Skeletal muscle satellite cell (primary cell): ENCODE data around the gene FRY.

Experiments used
- H3K27me3 ChIP-seq: 2 replicates; pipeline ENCODE4 v1.7.0; 2013; ENCODE audit warnings: low read length; ENCODE audit not compliant: control insufficient read depth, insufficient read depth
- H3K36me3 ChIP-seq: 2 replicates; pipeline ENCODE4 v1.7.0; 2013; ENCODE audit warnings: mild to moderate bottlenecking, control low read depth, low read length; ENCODE audit not compliant: insufficient read depth
- H3K4me1 ChIP-seq: 2 replicates; pipeline ENCODE4 v1.7.0; 2013; ENCODE audit warnings: low read length; ENCODE audit not compliant: control insufficient read depth, insufficient read depth
- H3K4me2 ChIP-seq: 2 replicates; pipeline ENCODE4 v1.7.0; 2013; ENCODE audit warnings: mild to moderate bottlenecking, low read length
- H3K4me3 ChIP-seq: 2 replicates; pipeline ENCODE4 v1.7.0; 2013; ENCODE audit warnings: low read length
- H3K9ac ChIP-seq: 2 replicates; pipeline ENCODE4 v1.7.0; 2013; ENCODE audit warnings: mild to moderate bottlenecking, low read depth, low read length, moderate library complexity
- H3K9me3 ChIP-seq: replicated peaks from 2 replicates; pipeline ENCODE4 v1.7.0; 2013; ENCODE audit warnings: mild to moderate bottlenecking, control low read depth, low read length

The FRY gene

GRCh38 chr13:32136061-32136460, 104.5 kb downstream of the FRY start:
- no peaks in the 10 kb centered on the region for H3K36me3 ChIP-seq

DNA sequence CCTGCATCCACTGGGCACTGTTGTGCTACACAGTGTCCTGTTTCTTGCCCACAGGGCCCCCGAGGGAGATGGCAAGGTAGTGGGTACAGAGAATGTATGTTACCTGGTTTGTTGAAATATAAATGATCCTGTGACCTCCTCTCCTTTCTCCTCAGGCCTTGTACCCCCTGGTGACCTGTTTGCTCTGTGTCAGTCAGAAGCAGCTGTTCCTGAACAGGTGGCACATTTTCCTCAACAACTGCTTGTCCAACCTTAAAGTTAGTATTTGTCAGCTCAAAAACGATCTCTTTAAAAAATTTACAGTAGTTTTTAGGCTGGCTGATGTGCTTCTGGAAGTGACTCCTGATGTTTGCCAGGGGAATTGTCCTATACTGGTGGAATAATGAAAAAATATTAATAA, 105.1 kb downstream of the FRY start:
- Histone ChIP-seq H3K4me2 (no peak overlapping the region), H3K27me3 (no peaks in the 10 kb centered on the region), H3K9ac (no peak overlapping the region), H3K36me3 (no peaks in the 10 kb centered on the region), H3K4me3 (no peak overlapping the region), H3K4me1 (peaks cover 19% of the 10 kb centered on the region), H3K9me3 (no peaks in the 10 kb centered on the region)

More at GRCh38 chr13:32136061-32136460, 104.5 kb downstream of the FRY start:
- Histone ChIP-seq H3K4me2 (no peak overlapping the region), H3K4me1 (peaks cover 19% of the 10 kb centered on the region), H3K4me3 (no peak overlapping the region), H3K27me3 (no peaks in the 10 kb centered on the region), H3K9ac (no peak overlapping the region), H3K9me3 (no peaks in the 10 kb centered on the region)

GRCh38 chr13:32139251-32139650, 107.7 kb downstream of the FRY start:
- Histone ChIP-seq H3K4me3 (no peak overlapping the region), H3K36me3 (no peaks in the 10 kb centered on the region), H3K9ac (no peak overlapping the region), H3K27me3 (no peaks in the 10 kb centered on the region), H3K9me3 (no peaks in the 10 kb centered on the region), H3K4me2 (no peak overlapping the region), H3K4me1 (peaks cover 22% of the 10 kb centered on the region)

DNA sequence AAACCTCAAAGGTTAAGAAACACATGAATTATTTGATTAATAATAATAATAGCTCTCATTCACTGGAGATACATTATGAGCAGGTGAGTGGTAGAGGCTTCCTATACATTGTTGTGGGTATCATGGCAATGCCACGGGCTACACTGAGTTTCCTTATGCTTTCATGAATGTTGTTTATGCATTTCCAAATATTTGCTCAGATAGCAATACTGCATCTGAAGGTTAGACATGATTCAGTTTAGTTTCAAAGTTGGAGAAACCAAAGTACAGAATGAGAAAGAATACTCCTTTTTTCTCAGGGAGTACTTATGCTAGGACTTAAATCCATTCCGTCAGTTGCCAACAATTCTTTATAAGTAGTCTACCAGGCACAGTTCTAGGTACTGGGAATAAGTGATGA, 108.5 kb downstream of the FRY start:
- Histone ChIP-seq H3K4me1 (peaks cover 16% of the 10 kb centered on the region), H3K9ac (no peak overlapping the region), H3K36me3 (no peaks in the 10 kb centered on the region), H3K27me3 (no peaks in the 10 kb centered on the region), H3K4me2 (no peak overlapping the region), H3K9me3 (no peaks in the 10 kb centered on the region), H3K4me3 (no peak overlapping the region)

GRCh38 chr13:32141462-32141861, 109.9 kb downstream of the FRY start:
- peaks cover 7% of the 10 kb centered on the region for H3K4me1 ChIP-seq
- H3K4me2 ChIP-seq = no peak overlapping the region
- H3K4me3 ChIP-seq = no peak overlapping the region
- no peaks in the 10 kb centered on the region for H3K9me3 ChIP-seq
- no peaks in the 10 kb centered on the region for H3K27me3 ChIP-seq
- no peak overlapping the region for H3K9ac ChIP-seq
- H3K36me3 ChIP-seq = no peaks in the 10 kb centered on the region

DNA sequence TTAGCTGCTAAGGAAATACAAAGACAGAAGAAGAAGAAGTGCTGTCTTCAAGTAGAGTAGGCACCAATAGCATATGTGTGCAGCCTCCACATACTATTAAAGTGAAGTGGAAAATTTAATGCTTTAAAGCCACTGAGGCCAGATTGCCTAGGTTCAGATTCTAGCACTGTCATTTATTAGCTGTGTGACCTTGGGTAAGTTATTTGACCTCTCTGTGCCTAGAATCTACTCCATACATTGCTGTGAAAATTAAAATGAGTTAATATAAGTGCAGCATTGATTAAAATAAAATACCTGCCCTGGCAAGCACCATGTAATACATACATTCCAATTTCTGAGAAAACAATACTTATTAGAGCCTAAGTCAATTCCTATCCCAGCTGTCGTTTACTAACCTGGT, 110.5 kb downstream of the FRY start:
- H3K4me3 ChIP-seq = no peak overlapping the region
- H3K9me3 ChIP-seq = no peaks in the 10 kb centered on the region
- H3K9ac ChIP-seq = no peak overlapping the region
- no peaks in the 10 kb centered on the region for H3K27me3 ChIP-seq
- H3K4me1 ChIP-seq = peaks cover 7% of the 10 kb centered on the region
- H3K4me2 ChIP-seq = no peak overlapping the region
- H3K36me3 ChIP-seq = no peaks in the 10 kb centered on the region

- Histone ChIP-seq H3K27me3 (no peaks in the 10 kb centered on the region), H3K4me2 (no peak overlapping the region), H3K4me3 (no peak overlapping the region), H3K4me1 (peaks cover 7% of the 10 kb centered on the region), H3K36me3 (no peaks in the 10 kb centered on the region), H3K9ac (no peak overlapping the region), H3K9me3 (no peaks in the 10 kb centered on the region)
Observed at GRCh38 chr13:32142956-32143375, 111.4 kb downstream of the FRY start.

DNA sequence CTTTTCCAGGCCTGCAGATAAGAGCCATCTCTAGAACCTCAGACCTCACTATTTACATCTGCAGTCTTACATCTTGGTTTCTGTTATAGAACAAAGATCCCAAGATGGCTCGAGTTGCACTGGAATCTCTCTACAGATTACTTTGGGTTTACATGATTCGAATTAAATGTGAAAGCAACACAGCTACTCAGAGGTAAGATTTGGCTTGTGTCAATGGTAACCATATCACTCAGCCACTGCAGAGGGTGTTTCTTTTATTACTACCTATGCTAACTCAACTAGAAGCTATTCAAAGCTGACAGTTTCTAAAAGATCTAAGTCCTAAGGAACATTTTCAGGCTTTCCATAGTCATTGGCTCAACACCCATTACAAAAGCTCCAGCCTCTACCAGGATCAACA, 115.6 kb downstream of the FRY start:
- Histone ChIP-seq H3K36me3 (no peaks in the 10 kb centered on the region), H3K9me3 (no peaks in the 10 kb centered on the region), H3K4me1 (peaks cover 7% of the 10 kb centered on the region), H3K4me3 (no peak overlapping the region), H3K4me2 (no peak overlapping the region), H3K27me3 (no peaks in the 10 kb centered on the region), H3K9ac (no peak overlapping the region)

- Histone ChIP-seq H3K4me2 (no peak overlapping the region), H3K4me3 (no peak overlapping the region), H3K36me3 (no peaks in the 10 kb centered on the region), H3K27me3 (no peaks in the 10 kb centered on the region), H3K9me3 (no peaks in the 10 kb centered on the region), H3K9ac (no peak overlapping the region), H3K4me1 (peaks cover 7% of the 10 kb centered on the region)
Observed at GRCh38 chr13:32147976-32148375, 116.4 kb downstream of the FRY start.

GRCh38 chr13:32150239-32150638, 118.7 kb downstream of the FRY start:
- Histone ChIP-seq H3K36me3 (no peaks in the 10 kb centered on the region), H3K4me2 (no peak overlapping the region), H3K4me1 (peaks cover 10% of the 10 kb centered on the region), H3K9ac (no peak overlapping the region), H3K27me3 (no peaks in the 10 kb centered on the region), H3K9me3 (no peaks in the 10 kb centered on the region), H3K4me3 (no peak overlapping the region)

DNA sequence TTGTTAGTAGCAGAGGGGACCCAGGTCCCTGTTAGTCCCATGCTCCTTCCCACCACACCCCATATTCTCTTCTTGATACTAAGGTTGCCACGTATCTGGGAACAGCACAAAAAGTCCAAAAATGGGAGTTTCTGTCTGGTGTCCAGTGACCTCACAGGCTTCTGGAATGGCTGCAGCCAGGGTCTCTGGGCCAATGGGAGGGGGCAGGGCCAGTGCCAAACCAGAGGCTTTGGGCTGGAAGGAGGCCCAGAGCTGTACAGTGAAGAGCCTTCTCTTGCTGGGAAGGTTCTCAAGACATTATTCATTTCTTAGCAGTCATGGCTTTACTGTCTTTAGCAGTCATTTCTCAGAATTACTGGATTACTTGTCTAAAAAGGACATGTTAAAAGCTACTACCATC, 119.2 kb downstream of the FRY start:
- H3K36me3 ChIP-seq = no peaks in the 10 kb centered on the region
- H3K27me3 ChIP-seq = no peaks in the 10 kb centered on the region
- H3K4me2 ChIP-seq = no peak overlapping the region
- no peaks in the 10 kb centered on the region for H3K9me3 ChIP-seq
- H3K4me1 ChIP-seq = peaks cover 10% of the 10 kb centered on the region
- no peak overlapping the region for H3K9ac ChIP-seq
- no peak overlapping the region for H3K4me3 ChIP-seq

- Histone ChIP-seq H3K27me3 (no peaks in the 10 kb centered on the region), H3K4me1 (peaks cover 10% of the 10 kb centered on the region), H3K4me2 (no peak overlapping the region), H3K9me3 (no peaks in the 10 kb centered on the region), H3K9ac (no peak overlapping the region), H3K36me3 (no peaks in the 10 kb centered on the region), H3K4me3 (no peak overlapping the region)
Observed at GRCh38 chr13:32151240-32151639, 119.7 kb downstream of the FRY start.
